ENCODE measurements around the gene HSP90B1. TPM values are rescaled to one million over a fixed set of nuclear protein-coding genes. Genes with fewer than 3 reads are reported as not detected.

The HSP90B1 gene
- total and polyA plus RNA-seq, 7 donors = 85.7 to 238 (median 129) TPM

GRCh38 chr12:103978384-103978982 is 48.3 kb downstream of the HSP90B1 start:
- Histone ChIP-seq H3K4me1 (peaks cover 6% of the 10 kb centered on the region), H3K9me3 (no peaks in the 10 kb centered on the region), H3K4me3 (no peak overlapping the region), H3K36me3 (ENCODE audit: insufficient read depth in 1 of 2, low read depth in 1 of 2) (peaks cover 10 to 73% of the 10 kb centered on the region in 2 donors), H3K27ac (no peak overlapping the region), H3K27me3 (ENCODE audit: insufficient read depth in 3 of 3, low read length in 2 of 3) (no peaks in the 10 kb centered on the region)
- WGBS, 3 donors = 92 to 97% (median 92%) methylated on average over 4 of the region's 4 CpGs
- no peak for TF ChIP-seq CTCF (IDR thresholded peaks at IDR 0.05)
- DNase-seq (no peak), ATAC-seq (no peak)
- intact Hi-C loops (cut with DNase I) = no loop called here

DNA sequence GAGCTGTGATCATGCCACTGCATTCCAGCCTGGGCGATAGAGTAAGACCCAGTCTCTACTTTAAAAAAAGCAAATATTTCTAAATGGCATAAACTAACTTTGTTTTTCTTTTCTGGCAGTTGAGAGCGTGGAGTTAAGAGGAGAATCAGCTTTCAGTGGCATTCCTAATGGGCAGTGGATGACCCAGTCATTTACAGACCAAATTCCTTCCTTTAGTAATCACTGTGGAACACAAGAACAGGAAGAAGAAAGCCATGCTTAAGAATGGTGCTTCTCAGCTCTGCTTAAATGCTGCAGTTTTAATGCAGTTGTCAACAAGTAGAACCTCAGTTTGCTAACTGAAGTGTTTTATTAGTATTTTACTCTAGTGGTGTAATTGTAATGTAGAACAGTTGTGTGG is 56.6 kb downstream of the HSP90B1 start:
- Histone ChIP-seq H3K27me3 (ENCODE audit: insufficient read depth in 3 of 3, low read length in 2 of 3) (no peaks in the 10 kb centered on the region), H3K27ac (no peak overlapping the region), H3K9me3 (no peaks in the 10 kb centered on the region), H3K4me1 (no peaks in the 10 kb centered on the region), H3K36me3 (ENCODE audit: insufficient read depth in 1 of 2, low read depth in 1 of 2) (peaks cover 13 to 85% of the 10 kb centered on the region in 2 donors), H3K4me3 (no peak overlapping the region)
- 67 to 92% (median 87%) methylated on average over 2 of the region's 2 CpGs for WGBS, 3 donors
- DNase-seq = no peak
- intact Hi-C loops (cut with DNase I) = no loop called here
- no peak for TF ChIP-seq CTCF (IDR thresholded peaks at IDR 0.05)
- no peak for ATAC-seq

- intact Hi-C loops (cut with DNase I) = no loop called here
- peak in 1 of 2 donors; percentile 46 for DNase-seq
- peak overlapping the region; percentile 4 for H3K27ac ChIP-seq
Measured at GRCh38 chr12:103994235-103994634, 64.0 kb downstream of the HSP90B1 start.

GRCh38 chr12:103996595-103996994 is 66.4 kb downstream of the HSP90B1 start:
- no peaks in the 10 kb centered on the region for H3K9me3 ChIP-seq
- H3K4me3 ChIP-seq = no peak overlapping the region
- peak; percentile 47 to 58 for DNase-seq
- peak; percentile 55 to 73 (median 61) for ATAC-seq
- TF ChIP-seq CTCF (IDR thresholded peaks at IDR 0.05) = no peak
- WGBS, 3 donors = 60 to 73% (median 65%) methylated on average over 5 of the region's 5 CpGs
- H3K36me3 ChIP-seq (ENCODE audit: insufficient read depth in 1 of 2, low read depth in 1 of 2) = no peaks in the 10 kb centered on the region
- no peaks in the 10 kb centered on the region for H3K27me3 ChIP-seq (ENCODE audit: insufficient read depth in 3 of 3, low read length in 2 of 3)
- intact Hi-C loops (cut with DNase I) = no loop called here
- H3K27ac ChIP-seq = peak overlapping the region; percentile 10
- H3K4me1 ChIP-seq = peaks cover 11% of the 10 kb centered on the region

More at GRCh38 chr12:103994235-103994634, 64.0 kb downstream of the HSP90B1 start:
- Histone ChIP-seq H3K9me3 (no peaks in the 10 kb centered on the region), H3K36me3 (ENCODE audit: insufficient read depth in 1 of 2, low read depth in 1 of 2) (peaks cover 3 to 15% of the 10 kb centered on the region in 2 donors), H3K27me3 (ENCODE audit: insufficient read depth in 3 of 3, low read length in 2 of 3) (no peaks in the 10 kb centered on the region), H3K4me1 (peaks cover 11% of the 10 kb centered on the region), H3K4me3 (no peak overlapping the region)
- TF ChIP-seq CTCF (IDR thresholded peaks at IDR 0.05) = no peak
- peak; percentile 76 to 89 (median 82) for ATAC-seq
- WGBS, 3 donors = 18 to 25% (median 24%) methylated on average over 4 of the region's 4 CpGs
